Natural killer cell (primary cell): Measurements from ENCODE around the gene TNFAIP8L2. TPM values are rescaled to one million over a fixed set of nuclear protein-coding genes. Genes with fewer than 3 reads are reported as not detected.

ENCODE experiments used
- ATAC-seq, 3 donors: fragments of 150-1000 bp in 2 of 3; fragments of 200-7000 bp in 1 of 3; cut with Tn5 transposase; 1 replicate in 1 of 3; 2 replicates in 2 of 3; pipeline ENCODE4 v1.10.0; 2021; ENCODE audit warnings: mild to moderate bottlenecking in 2 of 3, moderate library complexity in 2 of 3
- DNase-seq, 2 donors: peaks; one replicate each; pipeline versions ENCODE4 v3.0.0 to v3.0.0-alpha.2; 2013 to 2021; ENCODE audit warnings: mixed read lengths in 1 of 2
- H3K27ac ChIP-seq: one replicate; pipeline ENCODE4 v1.5.1; 2013; ENCODE audit warnings: mild to moderate bottlenecking, low read length
- H3K27me3 ChIP-seq: one replicate; pipeline ENCODE4 v1.6.1; 2013; ENCODE audit warnings: low read length; ENCODE audit not compliant: control insufficient read depth, insufficient read depth
- H3K36me3 ChIP-seq: one replicate; pipeline ENCODE4 v1.6.1; 2013; ENCODE audit warnings: low read length; ENCODE audit not compliant: control insufficient read depth, insufficient read depth
- H3K4me1 ChIP-seq: one replicate; pipeline ENCODE4 v1.6.1; 2013; ENCODE audit warnings: low read length; ENCODE audit not compliant: control insufficient read depth, insufficient read depth
- H3K4me3 ChIP-seq: one replicate; pipeline ENCODE4 v1.5.1; 2013; ENCODE audit warnings: low read length
- H3K9me3 ChIP-seq: one replicate; pipeline ENCODE4 v1.6.1; 2013; ENCODE audit warnings: low read length; ENCODE audit not compliant: control insufficient read depth, insufficient read depth
- H3K27ac Mint-ChIP-seq, 2 donors: one replicate each; pipeline ENCODE4 v1.8.0; 2022; ENCODE audit warnings: mild to moderate bottlenecking in 2 of 2, mixed read lengths in 2 of 2, moderate library complexity in 1 of 2
- H3K27me3 Mint-ChIP-seq, 2 donors: one replicate each; pipeline ENCODE4 v1.8.0; 2022; ENCODE audit warnings: low read depth in 2 of 2, mixed read lengths in 2 of 2
- H3K36me3 Mint-ChIP-seq: one replicate; pipeline ENCODE4 v1.8.0; 2022; ENCODE audit warnings: mixed read lengths
- H3K4me1 Mint-ChIP-seq, 2 donors: one replicate each; pipeline ENCODE4 v1.8.0; 2022; ENCODE audit warnings: mixed read lengths in 2 of 2
- H3K4me3 Mint-ChIP-seq: one replicate; pipeline ENCODE4 v1.8.0; 2022; ENCODE audit warnings: mild to moderate bottlenecking, moderate library complexity, mixed read lengths
- H3K9me3 Mint-ChIP-seq, 2 donors: one replicate each; pipeline ENCODE4 v1.8.0; 2022; ENCODE audit warnings: mixed read lengths in 2 of 2
- CTCF ChIP-seq: fragments of 200-600 bp; IDR thresholded peaks from one replicate; pipeline ENCODE4 v1.8.0; 2022; ENCODE audit warnings: antibody characterized with exemption
- WGBS: methylation state at CpG from one replicate; pipeline ENCODE4 v1.1.7; 2013; ENCODE audit warnings: missing lambda C conversion rate; ENCODE audit not compliant: insufficient coverage; 5-methylcytosine and 5-hydroxymethylcytosine counted together
- intact Hi-C: fragments of 100-400 bp; cut with micrococcal nuclease; formaldehyde crosslinking; loops from one replicate; pipeline ENCODE4 v1.14.2; 2022
- total RNA-seq, 4 donors: library from RNA; stranded (reverse); fragments of 120-200 nt in 1 of 4; gene quantifications; one replicate each; pipeline versions ENCODE4 v1.2.3 to v1.2.4, GENCODE V29; 2013 to 2022

TNFAIP8L2 gene
- total RNA-seq, 3 donors from 2014 or later (not counting 1 experiment from before 2014, with no cell fraction given), result 4.8 to 14.5 (median 5.7) TPM

DNA sequence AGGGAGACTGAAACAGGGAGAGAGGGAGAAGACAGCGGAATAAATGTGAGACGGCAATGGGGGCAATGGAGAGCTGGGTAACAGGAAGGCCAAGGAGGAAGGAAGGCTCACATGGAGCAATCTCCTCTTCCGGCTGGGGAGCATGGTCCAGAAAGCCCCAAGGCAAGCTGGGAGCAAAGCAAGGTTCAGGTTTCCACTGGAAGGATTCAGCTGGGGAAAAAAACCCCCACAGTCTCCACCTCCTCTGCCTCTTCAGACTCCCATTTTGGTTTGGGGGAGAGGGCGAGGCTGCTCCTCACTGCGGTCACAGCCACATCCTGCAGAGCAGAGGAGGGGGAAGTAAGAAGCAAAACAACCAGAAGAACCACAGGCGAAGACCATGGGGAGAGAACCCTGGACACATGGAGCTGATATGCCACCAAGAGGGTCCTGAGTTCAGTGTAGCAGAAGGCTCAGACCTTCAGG is 650 bp downstream of the TNFAIP8L2 start:
- no peaks in the 10 kb centered on the region for H3K36me3 Mint-ChIP-seq
- no peaks in the 10 kb centered on the region for H3K27me3 ChIP-seq
- peaks cover 15% of the 10 kb centered on the region for H3K36me3 ChIP-seq
- no peaks in the 10 kb centered on the region for H3K9me3 Mint-ChIP-seq
- intact Hi-C loops, result loop anchor here (5.0 kb wide), 2 partner anchors 180 to 595 kb away; no protein-coding TSS in a partner anchor
- H3K4me3 ChIP-seq, result peak overlapping the region; percentile 76
- peak overlapping the region; percentile 89 to 96 for H3K27ac Mint-ChIP-seq
- H3K4me1 Mint-ChIP-seq, result peaks cover 39 to 53% of the 10 kb centered on the region in 2 donors
- TF ChIP-seq CTCF, result no peak
- no peaks in the 10 kb centered on the region for H3K27me3 Mint-ChIP-seq
- ATAC-seq (peak; percentile 14 to 50 (median 18)), DNase-seq (peak in 1 of 2 donors; percentile 78)
- peaks cover 49% of the 10 kb centered on the region for H3K4me1 ChIP-seq
- 0% methylated on average over 6 of the region's 6 CpGs for WGBS
- no peaks in the 10 kb centered on the region for H3K9me3 ChIP-seq
- peak overlapping the region; percentile 96 for H3K4me3 Mint-ChIP-seq
- peak overlapping the region; percentile 68 for H3K27ac ChIP-seq

DNA sequence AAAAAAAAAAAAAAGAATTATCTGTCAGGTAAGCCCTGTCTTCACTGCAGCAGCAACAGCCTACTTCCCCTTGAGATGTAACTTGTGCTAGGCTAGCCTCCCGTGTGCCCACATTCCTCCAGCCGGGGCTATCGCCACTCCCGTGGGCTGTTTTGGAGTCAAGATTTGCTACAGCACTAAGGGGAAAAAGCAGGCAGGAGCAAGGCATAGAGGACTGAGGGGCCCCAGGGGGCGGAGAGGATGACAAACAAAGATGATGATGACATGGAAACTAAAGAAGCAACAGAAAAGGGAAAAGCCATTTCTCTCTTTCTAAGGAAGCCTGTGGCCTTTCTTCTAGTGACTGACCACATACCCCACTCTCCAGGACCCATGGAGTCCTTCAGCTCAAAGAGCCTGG is 1.9 kb downstream of the TNFAIP8L2 start:
- Histone ChIP-seq H3K9me3 (no peaks in the 10 kb centered on the region), H3K4me3 (no peak overlapping the region), H3K27me3 (no peaks in the 10 kb centered on the region), H3K27ac (peak overlapping the region; percentile 0), H3K36me3 (peaks cover 19% of the 10 kb centered on the region), H3K4me1 (peaks cover 49% of the 10 kb centered on the region)
- H3K4me1 Mint-ChIP-seq, result peaks cover 45 to 58% of the 10 kb centered on the region in 2 donors
- H3K4me3 Mint-ChIP-seq, result peak overlapping the region; percentile 96
- DNase-seq (peak in 1 of 2 donors; percentile 18), ATAC-seq (no peak)
- WGBS, result 51% methylated on average over 5 of the region's 5 CpGs
- H3K27ac Mint-ChIP-seq, result peak overlapping the region; percentile 89 to 96
- no peak for TF ChIP-seq CTCF
- H3K9me3 Mint-ChIP-seq, result no peaks in the 10 kb centered on the region
- no peaks in the 10 kb centered on the region for H3K27me3 Mint-ChIP-seq
- no peaks in the 10 kb centered on the region for H3K36me3 Mint-ChIP-seq
- intact Hi-C loops, result loop anchor here (5.0 kb wide), 2 partner anchors 181 to 596 kb away; no protein-coding TSS in a partner anchor

DNA sequence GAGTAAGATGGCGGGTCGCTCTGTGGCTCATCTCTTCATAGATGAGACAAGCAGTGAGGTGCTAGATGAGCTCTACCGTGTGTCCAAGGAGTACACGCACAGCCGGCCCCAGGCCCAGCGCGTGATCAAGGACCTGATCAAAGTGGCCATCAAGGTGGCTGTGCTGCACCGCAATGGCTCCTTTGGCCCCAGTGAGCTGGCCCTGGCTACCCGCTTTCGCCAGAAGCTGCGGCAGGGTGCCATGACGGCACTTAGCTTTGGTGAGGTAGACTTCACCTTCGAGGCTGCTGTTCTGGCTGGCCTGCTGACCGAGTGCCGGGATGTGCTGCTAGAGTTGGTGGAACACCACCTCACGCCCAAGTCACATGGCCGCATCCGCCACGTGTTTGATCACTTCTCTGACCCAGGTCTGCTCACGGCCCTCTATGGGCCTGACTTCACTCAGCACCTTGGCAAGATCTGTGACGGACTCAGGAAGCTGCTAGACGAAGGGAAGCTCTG is 2.4 kb downstream of the TNFAIP8L2 start:
- intact Hi-C loops, result loop anchor here (5.0 kb wide), 2 partner anchors 182 to 596 kb away; no protein-coding TSS in a partner anchor
- Histone ChIP-seq H3K9me3 (no peaks in the 10 kb centered on the region), H3K4me1 (peaks cover 49% of the 10 kb centered on the region), H3K36me3 (peaks cover 19% of the 10 kb centered on the region), H3K27ac (peak overlapping the region; percentile 41), H3K4me3 (no peak overlapping the region), H3K27me3 (no peaks in the 10 kb centered on the region)
- DNase-seq (peak in 1 of 2 donors; percentile 24), ATAC-seq (no peak)
- peaks cover 45 to 58% of the 10 kb centered on the region in 2 donors for H3K4me1 Mint-ChIP-seq
- H3K4me3 Mint-ChIP-seq, result peak overlapping the region; percentile 96
- no peaks in the 10 kb centered on the region for H3K36me3 Mint-ChIP-seq
- H3K27me3 Mint-ChIP-seq, result no peaks in the 10 kb centered on the region
- no peaks in the 10 kb centered on the region for H3K9me3 Mint-ChIP-seq
- peak overlapping the region; percentile 89 to 96 for H3K27ac Mint-ChIP-seq
- 84% methylated on average over 22 of the region's 22 CpGs for WGBS
- TF ChIP-seq CTCF, result no peak
